Measurements from ENCODE around the gene SCYGR2. TPM values are rescaled to one million over a fixed set of nuclear protein-coding genes. Genes with fewer than 3 reads are reported as not detected.

The SCYGR2 gene
- total RNA-seq, 1 donor from 2014 or later, result not detected

DNA sequence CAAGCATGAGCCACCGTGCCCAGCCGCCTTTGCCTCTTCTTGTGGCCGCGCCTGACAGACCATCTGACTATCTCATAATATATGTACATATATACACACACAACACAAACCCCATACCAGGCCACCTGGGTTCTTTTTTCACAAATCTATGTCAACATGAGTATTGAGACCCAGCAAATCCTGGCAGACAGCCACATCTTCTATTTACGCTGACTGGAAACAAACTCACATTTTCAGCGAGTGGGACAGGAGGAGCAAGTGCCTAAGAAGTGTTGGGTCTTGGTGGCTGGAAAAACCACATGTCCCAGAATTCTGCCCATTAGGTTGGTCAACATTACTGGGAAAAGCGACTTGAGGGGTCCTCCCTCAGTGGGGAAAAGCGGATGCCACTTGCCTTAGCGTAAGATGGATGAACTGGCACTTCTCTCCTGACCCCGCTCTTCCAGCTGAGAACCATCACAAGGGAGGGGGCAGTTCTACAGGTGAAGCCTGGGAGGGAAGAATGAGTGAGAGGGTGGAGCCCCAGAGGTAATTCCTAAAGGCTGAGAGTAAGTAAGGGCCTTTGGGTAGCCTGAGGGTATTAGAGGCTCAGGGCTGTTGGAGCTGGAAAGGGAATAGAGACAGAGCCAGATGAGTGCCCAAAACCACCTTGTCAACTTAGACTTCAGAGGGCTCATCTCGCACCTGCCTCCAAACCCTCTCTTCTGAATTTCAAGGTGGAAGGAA, 14.0 kb downstream of the SCYGR2 start:
- no peaks in the 10 kb centered on the region for H3K36me3 Mint-ChIP-seq
- TF ChIP-seq, protein P1, sequence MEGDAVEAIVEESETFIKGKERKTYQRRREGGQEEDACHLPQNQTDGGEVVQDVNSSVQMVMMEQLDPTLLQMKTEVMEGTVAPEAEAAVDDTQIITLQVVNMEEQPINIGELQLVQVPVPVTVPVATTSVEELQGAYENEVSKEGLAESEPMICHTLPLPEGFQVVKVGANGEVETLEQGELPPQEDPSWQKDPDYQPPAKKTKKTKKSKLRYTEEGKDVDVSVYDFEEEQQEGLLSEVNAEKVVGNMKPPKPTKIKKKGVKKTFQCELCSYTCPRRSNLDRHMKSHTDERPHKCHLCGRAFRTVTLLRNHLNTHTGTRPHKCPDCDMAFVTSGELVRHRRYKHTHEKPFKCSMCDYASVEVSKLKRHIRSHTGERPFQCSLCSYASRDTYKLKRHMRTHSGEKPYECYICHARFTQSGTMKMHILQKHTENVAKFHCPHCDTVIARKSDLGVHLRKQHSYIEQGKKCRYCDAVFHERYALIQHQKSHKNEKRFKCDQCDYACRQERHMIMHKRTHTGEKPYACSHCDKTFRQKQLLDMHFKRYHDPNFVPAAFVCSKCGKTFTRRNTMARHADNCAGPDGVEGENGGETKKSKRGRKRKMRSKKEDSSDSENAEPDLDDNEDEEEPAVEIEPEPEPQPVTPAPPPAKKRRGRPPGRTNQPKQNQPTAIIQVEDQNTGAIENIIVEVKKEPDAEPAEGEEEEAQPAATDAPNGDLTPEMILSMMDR (IDR thresholded peaks at IDR 0.05; ENCODE audit: unreplicated experiment), result no peak

DNA sequence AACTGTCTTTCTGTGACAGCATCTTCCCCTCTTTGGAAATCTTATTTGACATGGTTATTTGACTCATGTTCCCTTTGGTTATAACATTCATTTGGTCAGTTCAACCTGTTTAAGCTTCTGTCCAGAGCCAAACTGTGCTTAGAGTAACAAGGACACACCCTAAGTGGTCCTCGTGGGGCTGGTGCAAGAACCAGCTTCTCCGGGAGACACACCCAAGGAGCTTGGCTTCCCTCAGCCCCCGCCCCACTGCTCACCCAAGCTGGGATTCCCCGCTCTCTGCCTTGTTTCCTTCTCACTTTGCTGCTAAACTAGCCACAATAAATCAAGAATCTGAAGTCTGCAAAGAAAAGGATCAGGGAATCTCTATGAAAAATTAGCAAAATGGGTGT, 14.6 kb downstream of the SCYGR2 start:
- Mint-ChIP-seq H3K9me3 (no peaks in the 10 kb centered on the region), H3K27me3 (ENCODE audit: low read depth) (peaks cover 6% of the 10 kb centered on the region), H3K4me1 (no peaks in the 10 kb centered on the region), H3K27ac (no peak overlapping the region), H3K4me3 (no peak overlapping the region), H3K36me3 (no peaks in the 10 kb centered on the region)
- TF ChIP-seq, protein P1 (IDR thresholded peaks at IDR 0.05; ENCODE audit: unreplicated experiment), result no peak
- no peak for DNase-seq (ENCODE audit: low spot score in 2 of 2, unreplicated experiment in 2 of 2)

More for the DNA sequence above, 14.0 kb downstream of the SCYGR2 start:
- Mint-ChIP-seq H3K27me3 (ENCODE audit: low read depth) (peaks cover 6% of the 10 kb centered on the region), H3K27ac (no peak overlapping the region), H3K4me1 (no peaks in the 10 kb centered on the region), H3K9me3 (no peaks in the 10 kb centered on the region), H3K4me3 (no peak overlapping the region)
- DNase-seq (ENCODE audit: low spot score in 2 of 2, unreplicated experiment in 2 of 2), result no peak

DNA sequence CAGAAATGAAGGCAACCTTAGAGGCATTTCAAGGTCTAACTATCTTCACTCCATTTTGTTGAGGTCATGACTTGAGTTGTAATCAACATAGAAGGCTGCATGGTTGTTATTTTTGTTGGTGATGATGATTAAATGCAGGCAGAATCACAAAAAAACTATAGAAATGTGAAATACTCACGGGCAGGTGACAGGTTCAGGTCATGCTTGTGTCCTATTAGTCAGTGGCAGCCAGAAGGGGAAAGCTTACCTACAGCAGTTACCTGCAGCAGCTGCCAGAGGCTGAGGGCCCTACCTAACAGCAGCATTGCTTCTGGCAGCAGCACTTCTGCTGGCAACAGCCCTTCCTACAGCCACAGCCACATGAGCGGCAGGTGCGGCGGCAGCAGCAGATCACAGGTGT, 15.6 kb downstream of the SCYGR2 start:
- Mint-ChIP-seq H3K4me3 (no peak overlapping the region), H3K27me3 (ENCODE audit: low read depth) (peaks cover 6% of the 10 kb centered on the region), H3K9me3 (no peaks in the 10 kb centered on the region), H3K36me3 (no peaks in the 10 kb centered on the region), H3K4me1 (no peaks in the 10 kb centered on the region), H3K27ac (no peak overlapping the region)
- TF ChIP-seq, protein P1 (IDR thresholded peaks at IDR 0.05; ENCODE audit: unreplicated experiment), result no peak
- DNase-seq (ENCODE audit: low spot score in 2 of 2, unreplicated experiment in 2 of 2), result no peak

DNA sequence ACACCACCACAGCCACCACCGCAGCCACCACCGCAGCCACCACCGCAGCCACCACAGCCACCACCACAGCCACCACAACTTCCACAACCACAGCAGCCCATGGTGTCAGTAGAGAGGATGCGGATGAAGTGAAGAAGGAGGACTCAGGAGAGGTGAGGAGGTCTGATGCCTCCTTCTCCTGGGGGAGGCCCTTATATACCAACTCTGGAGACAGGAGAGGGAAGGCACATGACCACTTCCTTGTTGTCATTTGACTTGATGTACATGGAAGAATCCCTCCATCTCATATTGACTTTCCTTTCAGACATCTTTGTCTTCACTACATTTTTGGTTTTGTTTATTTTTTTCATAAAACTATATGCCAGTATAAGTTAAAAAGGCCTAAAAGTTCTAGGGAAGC, 16.0 kb downstream of the SCYGR2 start, which contains the start of gene SCYGR3:
TSS of gene SCYGR3 (minus strand) at position 101 of the 400 bp plus-strand sequence. CDS start at position 101, 0 bp downstream.
- Mint-ChIP-seq H3K4me3 (no peak within 1 kb of the TSS), H3K9me3 (no peaks in the 10 kb centered on the region), H3K27ac (no peak within 1 kb of the TSS), H3K4me1 (no peaks in the 10 kb centered on the region), H3K36me3 (no peaks in the 10 kb centered on the region), H3K27me3 (ENCODE audit: low read depth) (peaks cover 6% of the 10 kb centered on the region)
- TF ChIP-seq, protein P1 (IDR thresholded peaks at IDR 0.05; ENCODE audit: unreplicated experiment), result no peak
- no peak for DNase-seq (ENCODE audit: low spot score in 2 of 2, unreplicated experiment in 2 of 2)

DNA sequence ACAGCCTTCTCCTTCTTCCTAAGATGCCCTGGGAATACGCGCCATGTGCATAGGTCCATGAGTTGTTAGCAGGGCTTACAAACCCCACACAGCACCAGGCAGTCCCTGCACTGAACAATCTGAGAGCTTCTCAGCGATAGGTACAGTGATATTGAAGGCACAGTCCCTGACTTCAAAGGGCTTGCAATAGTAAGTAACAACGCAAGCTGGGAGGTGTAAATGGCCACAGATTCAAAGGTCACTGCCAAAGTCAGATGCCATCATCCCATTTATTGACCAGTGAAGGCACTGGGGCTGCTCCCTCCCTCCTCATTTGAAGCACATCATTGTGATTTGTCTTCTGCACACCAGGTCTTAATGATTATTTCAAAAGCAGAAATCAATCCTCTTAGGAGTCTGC, 16.5 kb downstream of the SCYGR2 start:
- Mint-ChIP-seq H3K27ac (no peak overlapping the region), H3K4me3 (no peak overlapping the region)
- TF ChIP-seq, protein P1 (IDR thresholded peaks at IDR 0.05; ENCODE audit: unreplicated experiment), result no peak

More for the DNA sequence above, 16.5 kb downstream of the SCYGR2 start:
- no peaks in the 10 kb centered on the region for H3K4me1 Mint-ChIP-seq
- H3K36me3 Mint-ChIP-seq, result no peaks in the 10 kb centered on the region
- no peaks in the 10 kb centered on the region for H3K9me3 Mint-ChIP-seq
- no peak for DNase-seq (ENCODE audit: low spot score in 2 of 2, unreplicated experiment in 2 of 2)
- peaks cover 6% of the 10 kb centered on the region for H3K27me3 Mint-ChIP-seq (ENCODE audit: low read depth)

Data from mesothelial cell of epicardium (in vitro differentiated cells).